Measurements from ENCODE around the gene NUDCD3.

DNA sequence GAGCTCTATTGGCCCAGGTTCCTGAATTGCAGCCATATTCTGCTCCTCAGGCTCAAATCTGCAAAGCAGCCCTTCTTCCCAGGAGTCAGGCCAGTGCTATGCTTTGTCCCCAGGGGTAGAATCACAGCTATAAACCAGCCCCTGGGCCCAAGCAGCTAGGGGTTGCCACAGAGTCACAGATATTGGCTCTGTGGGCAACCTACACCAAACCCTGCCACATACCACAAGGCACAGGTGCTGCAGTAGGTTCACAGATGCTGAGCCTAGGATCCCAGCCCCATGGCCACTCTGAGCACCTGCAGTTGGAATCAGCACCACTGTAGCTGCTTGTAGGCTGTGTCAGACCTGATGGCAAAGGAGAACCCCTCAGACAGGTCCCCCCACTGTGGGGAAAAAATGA is 122.0 kb downstream of the NUDCD3 start:
- TF ChIP-seq, protein P1, sequence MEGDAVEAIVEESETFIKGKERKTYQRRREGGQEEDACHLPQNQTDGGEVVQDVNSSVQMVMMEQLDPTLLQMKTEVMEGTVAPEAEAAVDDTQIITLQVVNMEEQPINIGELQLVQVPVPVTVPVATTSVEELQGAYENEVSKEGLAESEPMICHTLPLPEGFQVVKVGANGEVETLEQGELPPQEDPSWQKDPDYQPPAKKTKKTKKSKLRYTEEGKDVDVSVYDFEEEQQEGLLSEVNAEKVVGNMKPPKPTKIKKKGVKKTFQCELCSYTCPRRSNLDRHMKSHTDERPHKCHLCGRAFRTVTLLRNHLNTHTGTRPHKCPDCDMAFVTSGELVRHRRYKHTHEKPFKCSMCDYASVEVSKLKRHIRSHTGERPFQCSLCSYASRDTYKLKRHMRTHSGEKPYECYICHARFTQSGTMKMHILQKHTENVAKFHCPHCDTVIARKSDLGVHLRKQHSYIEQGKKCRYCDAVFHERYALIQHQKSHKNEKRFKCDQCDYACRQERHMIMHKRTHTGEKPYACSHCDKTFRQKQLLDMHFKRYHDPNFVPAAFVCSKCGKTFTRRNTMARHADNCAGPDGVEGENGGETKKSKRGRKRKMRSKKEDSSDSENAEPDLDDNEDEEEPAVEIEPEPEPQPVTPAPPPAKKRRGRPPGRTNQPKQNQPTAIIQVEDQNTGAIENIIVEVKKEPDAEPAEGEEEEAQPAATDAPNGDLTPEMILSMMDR (IDR thresholded peaks at IDR 0.05), result no peak
- no peak for TF ChIP-seq POLR2A (IDR thresholded peaks at IDR 0.05)
